ENCODE data around the gene PHB1.

- TF ChIP-seq POLR2A (IDR thresholded peaks at IDR 0.05; ENCODE audit: low read depth, low read length) (no peak), POLR2AphosphoS5 (IDR thresholded peaks at IDR 0.05; ENCODE audit: low read depth, low read length) (no peak), POU2F2 (IDR thresholded peaks at IDR 0.05; ENCODE audit: low read depth, low read length) (no peak), SPI1 (IDR thresholded peaks at IDR 0.05; ENCODE audit: low read depth, low read length) (no peak), TAF1 (IDR thresholded peaks at IDR 0.05; ENCODE audit: low read depth, low read length) (no peak)
Measured at GRCh38 chr17:49362723-49363117, 52.0 kb downstream of the PHB1 start.
